Hepatocyte (in vitro differentiated cells): Measurements from ENCODE around the gene EME2. TPM values are rescaled to one million over a fixed set of nuclear protein-coding genes. Genes with fewer than 3 reads are reported as not detected.

Experiments
- DNase-seq: peaks from one replicate; pipeline ENCODE4 v3.0.0-alpha.2; 2016; ENCODE audit warnings: low spot score
- H2AFZ ChIP-seq: fragments of 200-600 bp; sonication (generic); 2 replicates; pipeline ENCODE4 v1.6.0; 2016; ENCODE audit warnings: antibody characterized with exemption, mild to moderate bottlenecking
- H3K27ac ChIP-seq: fragments of 200-600 bp; sonication (generic); 2 replicates; pipeline ENCODE4 v1.5.1; 2016; ENCODE audit warnings: mild to moderate bottlenecking
- H3K27me3 ChIP-seq: fragments of 200-600 bp; sonication (generic); 2 replicates; pipeline ENCODE4 v1.6.1; 2016
- H3K36me3 ChIP-seq: fragments of 200-600 bp; sonication (generic); replicated peaks from 2 replicates; pipeline ENCODE4 v1.5.1; 2016; ENCODE audit warnings: low read depth; ENCODE audit not compliant: insufficient read depth
- H3K4me1 ChIP-seq: fragments of 200-600 bp; sonication (generic); 2 replicates; pipeline ENCODE4 v1.5.1; 2016; ENCODE audit warnings: mild to moderate bottlenecking, moderate library complexity; ENCODE audit not compliant: insufficient read depth
- H3K4me2 ChIP-seq: fragments of 200-600 bp; sonication (generic); 2 replicates; pipeline ENCODE4 v1.6.0; 2016
- H3K4me3 ChIP-seq: fragments of 200-600 bp; sonication (generic); 2 replicates; pipeline ENCODE4 v1.5.1; 2016; ENCODE audit warnings: mild to moderate bottlenecking
- H3K79me2 ChIP-seq: fragments of 200-600 bp; sonication (generic); 2 replicates; pipeline ENCODE4 v1.6.0; 2017; ENCODE audit warnings: mild to moderate bottlenecking
- H3K9me2 ChIP-seq: fragments of 200-600 bp; sonication (generic); replicated peaks from 2 replicates; pipeline ENCODE4 v1.6.0; 2017; ENCODE audit warnings: mild to moderate bottlenecking; ENCODE audit not compliant: insufficient read depth
- H3K9me3 ChIP-seq: fragments of 200-600 bp; sonication (generic); 2 replicates; pipeline ENCODE4 v1.5.1; 2016; ENCODE audit warnings: low read depth, mild to moderate bottlenecking
- H4K20me1 ChIP-seq: fragments of 200-600 bp; sonication (generic); 2 replicates; pipeline ENCODE4 v1.6.0; 2016; ENCODE audit warnings: mild to moderate bottlenecking; ENCODE audit not compliant: insufficient read depth, poor library complexity, severe bottlenecking
- CTCF ChIP-seq: fragments of 200-600 bp; sonication (generic); IDR thresholded peaks from 2 replicates; pipeline ENCODE4 v1.5.1; 2016; ENCODE audit warnings: antibody characterized with exemption, mild to moderate bottlenecking; ENCODE audit not compliant: poor library complexity
- EZH2 ChIP-seq: fragments of 200-600 bp; sonication (generic); IDR thresholded peaks from 2 replicates; pipeline ENCODE4 v1.6.1; 2016; ENCODE audit warnings: antibody characterized with exemption, mild to moderate bottlenecking, borderline replicate concordance
- EZH2phosphoT487 ChIP-seq: fragments of 200-600 bp; sonication (generic); IDR thresholded peaks from one replicate; pipeline ENCODE4 v1.6.1; 2018; ENCODE audit warnings: antibody characterized with exemption, mild to moderate bottlenecking, low read depth, moderate library complexity; ENCODE audit not compliant: unreplicated experiment, severe bottlenecking
- WGBS: methylation state at CpG from one replicate; pipeline ENCODE4 v1.1.6; 2016; ENCODE audit warnings: low lambda C conversion rate; ENCODE audit errors: missing lambda C conversion rate; 5-methylcytosine and 5-hydroxymethylcytosine counted together
- polyA plus RNA-seq: library from polyadenylated mRNA; unstranded; fragments of >200 nt; fragmentation: Nextera tagmentation; extraction: Ambion mirVana; gene quantifications from 2 replicates; pipeline ENCODE4 v1.2.1, GENCODE V29; 2016
- total RNA-seq: library from RNA; depleted of rRNA; stranded (reverse); fragments of >200 nt; gene quantifications from 2 replicates; pipeline ENCODE4 v1.2.3, GENCODE V29; 2014

The EME2 gene
- total and polyA plus RNA-seq, 2 experiments from 2014 or later: 17.7 to 20.8 TPM

- DNase-seq: no peak
- 96% methylated on average over 32 of the region's 32 CpGs for WGBS
- H4K20me1 ChIP-seq: peaks cover 13% of the 10 kb centered on the region
Measured at GRCh38 chr16:1726661-1727502, 45.7 kb upstream of the EME2 start.

GRCh38 chr16:1727651-1728624, 44.7 kb upstream of the EME2 start:
- Histone ChIP-seq H3K27ac (no peak overlapping the region), H3K4me3 (no peak overlapping the region), H3K4me1 (no peaks in the 10 kb centered on the region), H3K27me3 (no peaks in the 10 kb centered on the region), H3K9me3 (no peaks in the 10 kb centered on the region), H4K20me1 (peaks cover 13% of the 10 kb centered on the region), H3K4me2 (no peak overlapping the region), H2AFZ (no peak overlapping the region), H3K9me2 (no peaks in the 10 kb centered on the region), H3K79me2 (peaks cover 25% of the 10 kb centered on the region), H3K36me3 (no peaks in the 10 kb centered on the region)
- DNase-seq: no peak
- TF ChIP-seq EZH2: no peak
- no peak for TF ChIP-seq EZH2phosphoT487
- no peak for TF ChIP-seq CTCF
- 98% methylated on average over 35 of the region's 37 CpGs for WGBS

More at GRCh38 chr16:1726661-1727502, 45.7 kb upstream of the EME2 start:
- no peaks in the 10 kb centered on the region for H3K27me3 ChIP-seq
- TF ChIP-seq EZH2 (no peak), EZH2phosphoT487 (no peak), CTCF (no peak)
- peaks cover 32% of the 10 kb centered on the region for H3K79me2 ChIP-seq
- no peak overlapping the region for H3K4me2 ChIP-seq
- H3K4me3 ChIP-seq: no peak overlapping the region
- H3K36me3 ChIP-seq: no peaks in the 10 kb centered on the region
- no peaks in the 10 kb centered on the region for H3K9me2 ChIP-seq
- H3K27ac ChIP-seq: no peak overlapping the region
- H3K9me3 ChIP-seq: no peaks in the 10 kb centered on the region
- peaks cover 1% of the 10 kb centered on the region for H3K4me1 ChIP-seq
- no peak overlapping the region for H2AFZ ChIP-seq

GRCh38 chr16:1729026-1729425, 43.6 kb upstream of the EME2 start:
- no peak overlapping the region for H3K27ac ChIP-seq
- H3K36me3 ChIP-seq: no peaks in the 10 kb centered on the region
- no peaks in the 10 kb centered on the region for H3K9me2 ChIP-seq
- no peak overlapping the region for H3K4me2 ChIP-seq
- WGBS: 98% methylated on average over 18 of the region's 18 CpGs
- H2AFZ ChIP-seq: no peak overlapping the region
- no peak overlapping the region for H3K4me3 ChIP-seq
- peaks cover 17% of the 10 kb centered on the region for H3K79me2 ChIP-seq
- no peaks in the 10 kb centered on the region for H3K4me1 ChIP-seq
- no peaks in the 10 kb centered on the region for H3K27me3 ChIP-seq
- no peaks in the 10 kb centered on the region for H3K9me3 ChIP-seq
- H4K20me1 ChIP-seq: peaks cover 7% of the 10 kb centered on the region
- no peak for DNase-seq
- TF ChIP-seq CTCF (no peak), EZH2 (no peak), EZH2phosphoT487 (no peak)
